Heart left ventricle (tissue), 13 donors: Measurements from ENCODE around the gene ZNF124.

Experiments used
- CTCF ChIP-seq, 12 donors: fragments of 200-600 bp; sonication (generic) in 4 of 12; IDR thresholded peaks; one replicate each; pipeline versions ENCODE4 v1.5.0 to v1.8.0; 2018 to 2022; ENCODE audit warnings: antibody characterized with exemption in 12 of 12, mild to moderate bottlenecking in 5 of 12
- POLR2A ChIP-seq, 2 donors: fragments of 450-650 bp; IDR thresholded peaks; one replicate each; pipeline ENCODE4 v1.6.1; 2017; ENCODE audit warnings: antibody characterized with exemption in 2 of 2, mild to moderate bottlenecking in 2 of 2, moderate library complexity in 2 of 2
- donor health status: ischemic (EF 13 %, LVEDD 7.1; RV severe dilation, severe dysfunction).
- donor health status: DM: no; HTN: yes; CAD: no.
- donor health status: DM: no; HTN: no; CAD: no.
- donor health status: ischemic (EF 25% LVEDD 6.9; RV normal size, moderate dysfunction).
- donor health status: ischemic (EF 25% LVEDD 5.7; RV mildly dilated, moderate dysfunction).
- donor health status: ischemic (EF 35%, LVEDD 5.7; RV mildly dilated, moderate dysfunction).
- donor health status: nonischemic (EF 11% LVEDD 7.7; RV severe dilation, severe dysfunction).
- donor health status: DM: yes; HTN: yes; CAD: no.
- donor health status: PGD.
- donor health status: ischemic (EF 29% LVEDD 5.4; RV normal size, mild dysfunction).
- donor health status: nonischemic (EF 23%, LVEDD 6.1; RV moderate dilation, normal function).

- TF ChIP-seq CTCF (IDR thresholded peaks at IDR 0.05): no peak
- no peak for TF ChIP-seq POLR2A (IDR thresholded peaks at IDR 0.05)
Observed at GRCh38 chr1:247211339-247211738, 39.5 kb upstream of the ZNF124 start.
